Cardiac muscle cell (in vitro differentiated cells and primary cell): ENCODE measurements around the gene HRNR. TPM values are rescaled to one million over a fixed set of nuclear protein-coding genes. Genes with fewer than 3 reads are reported as not detected.
"Not testable (repeated sequence)": the region's sequence is repeated elsewhere in the genome, so short reads cannot be mapped to it uniquely, and the experiment has no call there.

Source experiments
- DNase-seq, 2 donors: peaks; one replicate each; pipeline versions ENCODE4 v3.0.0 to v3.0.0-alpha.2; 2010 to 2017; ENCODE audit warnings: low read depth in 1 of 2, low spot score in 1 of 2
- H3K27ac ChIP-seq: fragments of 200-600 bp; sonication (generic); 2 replicates; pipeline ENCODE4 v1.5.1; 2016
- H3K27me3 ChIP-seq: fragments of 200-600 bp; sonication (generic); 2 replicates; pipeline ENCODE4 v1.6.0; 2016; ENCODE audit warnings: control low read depth
- H3K36me3 ChIP-seq: fragments of 200-600 bp; sonication (generic); 2 replicates; pipeline ENCODE4 v1.5.1; 2016; ENCODE audit warnings: control low read depth
- H3K4me1 ChIP-seq: fragments of 200-600 bp; sonication (generic); 2 replicates; pipeline ENCODE4 v1.8.1; 2017; ENCODE audit warnings: low read depth, mild to moderate bottlenecking, mixed run types
- H3K4me3 ChIP-seq: fragments of 200-600 bp; sonication (generic); 2 replicates; pipeline ENCODE4 v1.5.1; 2016; ENCODE audit warnings: mild to moderate bottlenecking
- H3K9me3 ChIP-seq: fragments of 200-600 bp; sonication (generic); 2 replicates; pipeline ENCODE4 v1.5.1; 2017; ENCODE audit warnings: low read depth, mild to moderate bottlenecking, control low read depth
- CTCF ChIP-seq: IDR thresholded peaks from 2 replicates; pipeline ENCODE4 v1.5.1; 2012; ENCODE audit warnings: low read depth, mild to moderate bottlenecking, low read length
- polyA plus RNA-seq: library from polyadenylated mRNA; unstranded; fragments of >200 nt; fragmentation: Nextera tagmentation; extraction: Ambion mirVana; gene quantifications from 2 replicates; pipeline ENCODE4 v1.2.1, GENCODE V29; 2016
- total RNA-seq: library from RNA; depleted of rRNA; stranded (reverse); fragments of >200 nt; gene quantifications from 2 replicates; pipeline ENCODE4 v1.2.3, GENCODE V29; 2016

The HRNR gene
- total and polyA plus RNA-seq, 2 experiments from 2014 or later: not detected

GRCh38 chr1:152218762-152219436 lies 5.1 kb downstream of the HRNR start:
- no peak for TF ChIP-seq CTCF
- H3K9me3 ChIP-seq: peaks cover 5% of the 10 kb centered on the region
- no peaks in the 10 kb centered on the region for H3K27me3 ChIP-seq
- DNase-seq: no peak
- H3K36me3 ChIP-seq: no peaks in the 10 kb centered on the region
- no peak overlapping the region for H3K27ac ChIP-seq
- H3K4me3 ChIP-seq: no peak overlapping the region
- no peaks in the 10 kb centered on the region for H3K4me1 ChIP-seq

GRCh38 chr1:152215604-152216003 lies 8.4 kb downstream of the HRNR start:
- H3K27ac ChIP-seq: not testable (repeated sequence)

GRCh38 chr1:152214911-152215310 lies 9.1 kb downstream of the HRNR start:
- not testable (repeated sequence) for H3K27me3 ChIP-seq, H3K4me3 ChIP-seq, H3K27ac ChIP-seq, H3K9me3 ChIP-seq, H3K36me3 ChIP-seq, H3K4me1 ChIP-seq, DNase-seq

More at GRCh38 chr1:152215604-152216003, 8.4 kb downstream of the HRNR start:
- H3K4me3 ChIP-seq, H3K9me3 ChIP-seq, H3K27me3 ChIP-seq, H3K36me3 ChIP-seq, H3K4me1 ChIP-seq, DNase-seq: not testable (repeated sequence)

GRCh38 chr1:152198982-152199381 lies 25.0 kb downstream of the HRNR start:
- Histone ChIP-seq H3K36me3 (no peaks in the 10 kb centered on the region), H3K27me3 (no peaks in the 10 kb centered on the region), H3K9me3 (no peaks in the 10 kb centered on the region), H3K4me1 (no peaks in the 10 kb centered on the region), H3K27ac (no peak overlapping the region), H3K4me3 (no peak overlapping the region)
- TF ChIP-seq CTCF: no peak
- DNase-seq: no peak

GRCh38 chr1:152197361-152197941 lies 26.5 kb downstream of the HRNR start:
- no peak for TF ChIP-seq CTCF
- no peak for DNase-seq

GRCh38 chr1:152191711-152192110 lies 32.3 kb downstream of the HRNR start:
- H3K9me3 ChIP-seq: no peaks in the 10 kb centered on the region
- H3K27me3 ChIP-seq: no peaks in the 10 kb centered on the region
- DNase-seq: no peak
- H3K4me3 ChIP-seq: no peak overlapping the region
- H3K27ac ChIP-seq: no peak overlapping the region
- TF ChIP-seq CTCF: no peak
- H3K4me1 ChIP-seq: no peaks in the 10 kb centered on the region
- H3K36me3 ChIP-seq: no peaks in the 10 kb centered on the region

More at GRCh38 chr1:152197361-152197941, 26.5 kb downstream of the HRNR start:
- Histone ChIP-seq H3K36me3 (no peaks in the 10 kb centered on the region), H3K9me3 (no peaks in the 10 kb centered on the region), H3K27ac (no peak overlapping the region), H3K4me3 (no peak overlapping the region), H3K27me3 (no peaks in the 10 kb centered on the region), H3K4me1 (no peaks in the 10 kb centered on the region)
